NAMALWA (cell line): ENCODE measurements around the gene HPCAL1.

ENCODE experiments used
- DNase-seq: peaks from one replicate; pipeline ENCODE4 v3.0.0-alpha.2; 2015; ENCODE audit warnings: low spot score

HPCAL1 gene

DNA sequence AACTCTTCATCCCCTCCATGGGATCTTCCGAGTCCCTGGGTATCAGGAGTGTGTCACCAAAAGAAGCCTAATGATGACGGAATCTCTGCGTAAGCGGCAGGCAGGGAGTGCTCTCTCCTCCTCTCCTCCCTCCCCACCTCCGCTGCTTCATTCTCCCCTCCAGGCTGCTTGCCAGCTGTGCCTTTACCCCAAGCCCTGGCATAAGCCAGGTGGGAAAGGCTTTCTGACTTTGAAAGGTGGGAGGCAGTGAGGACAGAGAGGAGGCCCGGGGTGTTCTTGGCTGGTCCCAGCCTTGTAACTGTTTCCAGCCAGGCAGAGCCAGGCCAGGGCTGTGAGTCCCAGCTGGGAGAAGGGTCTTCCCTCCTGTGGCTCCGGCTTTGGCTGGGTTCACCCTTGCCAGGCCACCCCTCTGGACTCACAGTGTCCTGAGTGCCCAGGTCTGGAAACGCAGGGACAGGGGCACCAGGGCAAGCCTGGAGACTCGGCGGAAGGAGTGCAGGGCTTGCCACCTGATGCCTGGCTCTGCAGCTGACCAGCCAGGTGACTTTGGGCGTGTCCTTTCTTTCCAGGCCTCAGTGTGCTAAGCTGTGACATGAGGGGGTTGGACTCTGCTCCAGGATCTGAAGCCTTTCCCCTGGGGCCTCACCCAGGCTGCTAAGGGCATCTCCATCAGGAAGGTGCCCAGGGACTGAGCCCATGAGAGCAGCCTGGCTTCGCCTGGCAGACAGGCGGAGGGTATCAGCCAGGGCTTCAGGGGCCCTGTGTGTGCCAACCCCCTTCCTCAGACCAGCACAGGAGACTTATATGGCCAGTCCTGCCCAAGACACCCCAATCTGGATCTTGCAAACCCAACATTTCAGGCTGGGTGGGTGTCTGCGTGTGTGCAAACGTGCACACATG, 32.7 kb upstream of the HPCAL1 start:
- no peak for DNase-seq

DNA sequence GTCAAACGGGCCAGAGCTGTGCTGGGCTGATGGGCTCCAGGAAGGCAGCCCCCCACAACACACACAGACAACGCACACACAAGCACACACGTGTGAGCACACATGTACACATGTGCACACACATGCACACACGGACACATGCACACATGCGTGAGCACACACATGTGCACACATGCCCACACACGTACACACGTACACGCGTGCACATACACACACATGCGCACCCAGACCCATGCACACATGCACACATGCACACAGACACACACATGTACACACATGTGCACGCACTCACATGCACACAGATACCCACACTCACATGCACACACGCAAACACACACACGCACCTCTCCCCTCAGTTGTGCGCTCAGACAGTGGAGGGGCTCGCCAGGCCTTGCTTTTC, 31.2 kb upstream of the HPCAL1 start:
- DNase-seq, result no peak

DNA sequence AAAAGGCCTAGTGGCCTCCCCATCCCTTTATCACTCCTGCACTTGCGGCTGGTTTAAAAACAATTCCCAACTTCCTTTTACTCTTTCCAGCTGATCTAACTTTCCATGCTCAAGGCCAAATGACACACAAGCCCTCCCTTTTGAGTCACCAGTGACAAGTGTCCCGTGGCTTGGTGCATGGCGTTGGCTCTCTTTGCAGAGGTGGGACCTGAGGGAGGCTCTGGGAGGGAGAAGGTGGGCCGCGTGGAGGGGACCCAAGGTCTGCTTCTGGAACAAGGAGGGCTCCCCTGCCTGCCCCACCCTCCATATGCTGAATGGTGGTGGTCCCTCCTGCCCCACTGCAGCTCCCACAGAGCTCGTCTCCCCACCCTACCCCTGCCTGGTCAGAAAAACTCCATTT, 30.8 kb upstream of the HPCAL1 start:
- no peak for DNase-seq

DNA sequence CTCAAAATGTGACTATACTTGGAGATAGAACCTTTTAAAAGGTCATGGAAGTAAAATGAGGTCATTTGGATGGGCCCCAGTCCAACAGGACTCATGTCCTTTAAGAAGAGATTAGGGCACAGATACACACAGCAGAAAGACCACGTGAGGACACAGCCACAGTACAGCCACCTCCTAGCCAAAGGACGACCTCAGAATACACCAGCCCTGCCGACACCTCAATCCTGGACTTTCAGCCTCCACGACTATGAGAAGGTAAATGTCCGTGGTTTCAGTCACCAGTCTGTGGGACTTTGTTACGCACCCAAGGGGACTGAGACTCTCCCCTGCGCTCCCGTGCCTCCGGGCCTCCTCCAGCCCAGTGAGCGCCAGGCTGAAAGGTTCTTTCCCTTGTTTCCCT, 30.2 kb upstream of the HPCAL1 start:
- DNase-seq, result no peak

DNA sequence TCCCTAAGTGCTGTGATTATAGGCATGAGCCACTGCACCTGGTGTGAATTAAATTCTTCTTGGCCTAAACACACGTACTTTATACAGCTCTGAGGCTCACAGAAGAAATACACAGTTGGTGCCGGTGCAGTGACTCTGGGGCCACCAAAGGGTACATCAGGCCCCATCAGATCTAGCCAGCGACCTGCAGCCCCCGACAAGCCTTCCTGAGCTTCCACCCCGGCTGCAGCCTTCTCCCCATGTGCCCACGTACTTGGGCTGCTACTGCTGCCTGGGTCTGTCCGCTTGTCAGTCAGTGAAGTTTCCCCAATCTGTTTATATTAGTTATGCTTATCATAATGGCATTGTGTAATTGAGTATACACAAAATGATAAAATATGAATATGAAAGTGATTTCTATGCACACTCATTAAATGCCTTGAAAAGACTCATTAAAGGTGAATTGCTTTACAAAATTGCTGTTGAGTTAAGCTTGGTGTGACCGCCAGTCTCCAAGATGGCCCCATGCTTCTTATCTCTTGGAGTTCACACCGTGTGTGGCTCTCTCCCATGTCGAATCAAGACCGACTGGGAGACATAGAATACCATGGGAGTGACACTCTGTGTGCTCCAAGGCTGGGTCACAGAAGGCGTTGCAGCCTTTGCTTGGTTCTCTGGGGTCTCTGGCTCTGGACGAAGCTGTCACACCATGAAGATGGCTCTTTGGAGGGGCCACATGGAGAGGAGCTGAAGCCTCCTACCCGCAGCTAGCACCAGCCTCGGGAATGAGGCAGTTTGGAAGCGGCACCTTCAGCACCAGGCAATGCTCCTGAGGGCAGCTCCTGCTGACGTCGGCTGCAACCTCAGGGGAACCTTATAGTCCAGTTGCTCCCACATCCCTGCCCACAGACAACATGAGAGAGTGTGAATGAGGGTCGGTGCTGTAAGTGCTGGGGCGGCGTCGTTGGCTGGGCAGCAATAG, 29.2 kb upstream of the HPCAL1 start:
- no peak for DNase-seq

DNA sequence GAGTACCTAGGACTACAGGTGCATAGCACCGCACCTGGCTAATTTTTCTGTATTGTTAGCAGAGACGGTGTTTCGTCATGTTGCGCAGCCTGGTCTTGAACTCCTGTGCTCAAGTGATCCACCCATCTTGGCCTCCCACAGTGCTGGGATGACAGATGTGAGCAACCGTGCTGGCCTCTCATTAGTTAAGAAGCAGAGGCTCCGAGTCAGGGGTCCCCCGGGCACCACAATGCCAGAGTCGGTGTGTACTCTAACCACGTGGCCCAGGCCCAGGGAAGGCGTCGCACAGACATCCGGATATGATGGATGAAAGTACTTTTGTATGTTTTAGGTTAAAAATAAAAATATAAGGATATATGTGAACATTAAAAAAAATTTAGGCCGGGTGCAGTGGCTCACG, 28.3 kb upstream of the HPCAL1 start:
- no peak for DNase-seq

DNA sequence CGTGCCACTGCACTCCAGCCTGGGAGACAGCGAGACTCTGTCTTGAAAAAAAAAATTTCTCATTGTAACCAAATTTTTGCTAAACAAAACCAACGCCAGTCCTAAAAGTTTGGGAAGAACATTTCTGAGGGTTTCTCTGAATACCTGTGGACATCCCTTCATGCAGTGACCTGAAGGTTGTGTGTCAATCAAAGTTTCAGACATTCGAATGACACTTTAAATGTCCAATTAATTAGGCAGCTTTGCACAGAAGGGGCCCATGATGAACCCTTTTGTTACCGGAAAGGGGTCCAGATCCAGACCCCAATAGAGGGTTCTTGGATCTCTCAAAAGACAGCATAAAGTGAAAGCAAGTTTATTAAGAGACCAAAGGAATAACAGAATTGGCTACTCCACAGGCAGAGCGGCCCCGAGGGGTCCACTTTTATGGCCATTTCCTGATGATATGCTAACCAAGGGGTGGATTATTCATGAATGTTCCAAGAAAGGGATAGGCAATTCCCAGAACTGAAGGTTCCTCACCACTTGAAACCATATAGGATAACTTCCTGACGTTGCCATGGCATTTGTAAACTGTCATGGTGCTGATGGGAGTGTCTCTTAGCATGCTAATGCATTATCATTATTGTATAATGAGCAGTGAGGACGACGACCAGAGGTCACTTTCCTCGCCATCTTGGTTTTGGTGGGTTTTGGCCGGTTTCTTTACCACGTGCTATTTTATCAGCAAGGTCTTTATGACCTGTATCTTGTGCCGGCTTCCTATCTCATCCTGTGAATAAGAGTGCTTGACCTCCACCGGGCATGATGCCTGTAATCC, 27.5 kb upstream of the HPCAL1 start:
- no peak for DNase-seq

DNA sequence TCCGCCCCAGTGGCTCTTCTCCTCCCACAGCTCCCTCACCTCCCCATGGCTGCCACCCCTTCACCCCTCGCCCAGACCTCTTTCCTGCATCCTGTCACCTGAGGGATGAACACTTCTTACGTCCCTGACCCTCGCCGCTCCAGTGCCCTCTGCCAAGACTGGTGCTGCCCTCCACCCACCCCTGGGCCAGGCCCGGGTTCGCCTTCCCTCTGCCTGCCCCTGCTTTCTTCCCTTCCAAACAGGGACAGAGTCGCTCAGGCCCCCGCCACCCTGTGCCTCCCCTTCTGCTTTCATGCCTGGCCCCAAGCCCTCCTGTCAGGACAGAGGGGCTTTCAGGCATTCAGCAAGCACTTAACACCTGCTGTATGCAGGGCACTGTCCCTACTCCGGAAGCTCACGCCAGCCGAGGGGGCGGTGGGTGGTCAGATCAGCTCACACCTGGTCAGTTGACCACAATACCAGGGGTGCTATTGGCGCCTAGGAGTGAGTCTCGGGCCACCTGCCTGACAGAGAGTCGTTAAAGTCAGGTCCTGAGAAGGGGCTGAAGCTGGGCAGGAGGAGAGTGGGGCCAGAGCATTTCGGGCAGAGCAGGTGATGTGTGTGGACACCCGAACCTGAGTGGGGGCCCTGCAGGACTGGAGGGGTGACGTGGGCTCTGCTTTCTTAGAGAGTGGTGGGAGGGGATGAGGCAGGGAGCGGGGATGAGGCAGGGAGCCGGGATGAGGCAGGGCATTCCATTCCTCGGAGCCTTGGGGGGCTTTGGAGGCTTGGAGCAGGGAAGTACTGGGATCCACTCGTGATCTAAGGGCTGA, 26.0 kb upstream of the HPCAL1 start:
- no peak for DNase-seq

DNA sequence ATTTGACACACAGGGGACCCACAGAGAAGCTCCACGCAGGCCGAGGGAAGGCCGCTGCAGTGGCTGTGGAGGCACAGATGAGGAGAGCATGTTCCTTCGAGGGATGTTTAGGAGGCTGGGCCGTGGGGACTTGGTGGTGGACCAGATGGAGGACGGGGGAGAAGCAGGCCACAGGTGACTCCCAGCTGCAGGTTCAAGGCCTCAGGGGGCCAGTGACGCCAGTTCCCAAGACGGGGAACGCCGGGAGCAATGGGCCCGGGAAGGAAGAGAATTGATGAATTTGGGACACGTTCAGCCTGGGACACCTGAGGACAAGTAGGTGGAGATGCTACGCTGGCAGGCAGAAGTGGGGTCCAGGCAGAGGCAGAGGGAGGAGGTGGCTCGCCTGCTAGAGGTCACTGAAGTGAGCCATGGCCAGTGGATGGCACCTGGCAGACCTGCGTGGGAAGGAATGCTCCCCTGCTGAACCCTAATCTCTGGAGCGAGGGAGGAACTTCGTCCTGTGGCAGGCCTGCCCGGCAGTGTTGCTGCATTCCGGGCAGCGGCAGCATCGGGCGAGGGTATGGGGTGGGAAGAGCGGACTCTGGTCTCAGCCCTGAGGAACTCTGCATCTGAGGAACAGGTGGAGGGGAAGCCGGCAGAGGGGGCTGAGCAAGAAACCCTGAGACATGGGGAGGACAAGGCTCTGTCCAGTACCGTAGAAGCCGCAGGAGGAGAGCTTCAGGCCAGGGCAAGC, 25.2 kb upstream of the HPCAL1 start:
- DNase-seq, result no peak

DNA sequence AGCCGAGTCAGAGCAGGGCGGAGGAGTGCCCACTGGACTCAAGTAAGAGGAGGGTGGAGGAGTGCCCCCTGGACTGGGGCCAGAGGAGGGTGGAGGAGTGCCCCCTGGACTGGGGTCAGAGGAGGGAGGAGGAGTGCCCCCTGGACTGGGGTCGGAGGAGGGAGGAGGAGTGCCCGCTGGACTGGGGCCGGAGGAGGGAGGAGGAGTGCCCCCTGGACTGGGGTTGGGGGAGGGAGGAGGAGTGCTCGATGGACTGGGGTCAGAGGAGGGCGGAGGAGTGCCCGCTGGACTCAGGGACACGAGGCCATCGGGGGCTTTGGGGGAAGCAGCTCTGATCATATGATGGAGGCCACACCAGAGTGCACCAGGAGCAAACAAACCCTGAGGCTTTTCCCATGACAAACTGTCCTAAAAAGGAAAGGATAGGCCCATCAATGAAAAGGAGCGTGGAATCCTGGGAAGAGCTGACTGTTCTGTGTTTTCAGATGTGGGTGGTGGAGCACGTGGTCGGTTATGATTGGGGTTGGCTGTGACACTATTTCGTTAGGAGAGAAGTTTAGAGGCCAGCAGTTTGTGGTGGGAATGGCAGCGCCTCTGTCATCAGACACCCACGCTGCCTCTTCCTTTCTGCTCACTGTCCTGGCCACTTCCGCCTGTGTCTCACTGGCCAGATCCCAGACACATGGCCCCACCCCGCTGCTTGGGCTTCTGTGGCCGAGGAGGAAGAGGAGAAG, 24.5 kb upstream of the HPCAL1 start:
- DNase-seq, result no peak

DNA sequence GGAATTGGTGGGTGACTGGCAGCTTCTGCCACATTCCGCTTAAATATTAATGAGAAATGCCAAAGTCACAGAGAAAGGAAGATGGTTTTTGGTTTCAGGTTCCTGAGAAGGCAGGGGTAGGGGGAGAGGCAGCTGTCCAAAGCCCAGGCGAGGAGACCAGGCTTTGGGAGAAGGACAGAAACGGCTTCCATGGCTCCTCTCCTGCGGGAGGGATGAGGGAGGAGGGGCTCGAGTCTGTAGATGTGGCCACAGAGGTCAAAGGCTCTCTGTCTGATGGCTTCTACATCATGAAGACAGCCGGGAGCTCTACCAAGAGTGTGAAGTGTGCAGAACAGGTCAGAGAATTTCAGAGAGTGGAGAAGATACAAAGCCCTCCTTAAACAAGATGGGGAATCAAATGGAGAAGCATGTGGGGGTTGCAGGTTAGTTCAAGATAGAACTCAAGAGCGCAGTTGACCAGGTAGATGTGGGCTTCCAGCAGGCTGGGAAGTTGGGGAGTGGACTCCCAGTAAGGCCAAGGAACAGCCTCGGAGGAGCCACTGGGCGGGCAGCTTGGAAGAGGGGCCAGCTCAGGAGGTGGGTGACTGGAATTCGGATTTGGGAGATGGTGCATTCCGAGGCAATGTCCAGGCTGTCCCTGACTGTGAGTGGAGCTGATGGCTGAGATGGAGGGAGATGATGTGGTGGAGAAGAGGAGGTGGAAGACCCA, 23.8 kb upstream of the HPCAL1 start:
- DNase-seq, result no peak

DNA sequence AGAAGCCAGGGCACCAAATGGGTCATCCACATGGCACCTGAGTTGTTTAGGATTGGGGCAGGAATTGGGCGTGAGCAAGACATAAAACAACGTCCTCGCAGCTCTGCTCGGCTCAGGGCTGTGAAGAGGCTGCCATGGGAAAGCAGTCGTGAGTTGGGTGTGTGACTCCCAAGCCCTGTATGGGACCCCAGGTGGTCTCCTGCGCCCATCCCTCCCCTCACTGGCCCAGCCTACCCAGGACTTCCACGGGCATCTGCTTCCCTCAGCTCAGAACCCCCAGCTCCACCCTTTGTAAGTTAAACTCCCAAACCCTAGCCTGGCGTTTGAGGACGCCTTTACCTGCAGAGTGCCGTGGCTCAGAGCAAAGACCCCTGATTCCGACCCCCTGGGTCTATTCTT, 23.2 kb upstream of the HPCAL1 start:
- no peak for DNase-seq

DNA sequence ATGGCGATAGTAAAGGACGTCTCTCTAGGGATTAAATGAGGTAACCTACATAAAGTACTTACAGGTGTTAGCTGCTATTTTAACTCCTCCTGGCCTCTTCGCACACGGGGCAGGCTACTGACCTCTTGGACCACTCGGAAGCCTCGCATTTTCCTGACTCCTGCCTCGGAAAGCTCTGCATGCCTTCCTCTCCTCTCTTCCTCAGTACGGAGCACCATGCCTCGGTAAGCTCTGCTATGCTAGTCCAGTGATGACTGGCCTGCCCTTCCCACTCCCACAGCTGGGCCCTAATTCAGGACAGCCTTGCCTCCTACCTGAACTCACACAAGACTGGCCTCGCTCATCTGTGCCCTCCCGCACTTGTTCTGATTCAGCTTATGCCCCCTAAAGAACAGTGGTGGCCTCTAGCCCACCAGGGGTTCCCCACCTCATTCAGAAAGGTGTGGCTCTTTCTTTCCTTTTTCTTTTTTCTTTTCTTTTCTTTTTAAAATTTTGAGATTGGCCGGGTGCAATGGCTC, 22.7 kb upstream of the HPCAL1 start:
- no peak for DNase-seq

DNA sequence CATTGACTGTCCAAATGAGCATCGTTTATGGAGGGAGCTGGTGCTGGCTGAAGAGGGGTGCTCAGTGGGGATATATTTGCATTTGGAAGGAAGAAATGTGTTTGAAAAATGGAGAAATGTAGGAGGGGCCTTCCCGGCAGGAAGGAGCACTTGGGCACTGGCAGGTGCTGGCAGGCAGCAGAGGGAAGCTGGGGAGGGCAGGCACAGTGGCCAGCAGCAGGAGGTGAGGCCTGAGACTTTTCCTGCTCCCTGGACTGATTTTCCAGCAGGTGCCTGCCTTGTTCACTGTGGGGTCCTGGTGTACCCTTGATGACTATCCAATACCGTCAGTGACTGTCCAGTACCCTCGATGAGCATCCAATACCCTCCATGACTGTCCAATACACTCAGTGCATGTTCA, 20.8 kb upstream of the HPCAL1 start:
- no peak for DNase-seq

DNA sequence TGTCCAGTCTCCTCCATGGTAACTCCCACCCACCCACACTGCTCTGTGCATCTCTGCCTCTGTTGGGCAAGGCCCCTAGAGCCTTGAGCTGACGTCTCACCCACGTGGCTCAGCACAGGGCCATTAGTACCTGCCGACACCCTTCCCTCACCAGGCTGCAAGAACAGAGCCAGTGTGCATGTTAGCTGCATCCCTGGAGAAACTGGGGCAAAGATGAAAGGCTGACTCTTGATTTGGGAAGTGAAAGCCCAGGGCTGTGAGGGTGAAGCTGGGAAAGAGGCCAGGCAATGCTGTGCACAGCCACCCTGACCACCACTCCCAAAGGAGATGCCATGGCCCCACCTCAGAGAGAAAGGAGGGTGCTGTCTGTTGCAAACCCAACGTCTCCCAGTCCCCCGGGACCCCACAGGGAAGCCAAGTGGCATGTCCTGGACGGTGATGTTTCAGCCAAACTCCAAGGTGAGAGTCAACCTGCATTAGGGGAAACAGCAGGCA, 20.0 kb upstream of the HPCAL1 start:
- DNase-seq, result no peak

DNA sequence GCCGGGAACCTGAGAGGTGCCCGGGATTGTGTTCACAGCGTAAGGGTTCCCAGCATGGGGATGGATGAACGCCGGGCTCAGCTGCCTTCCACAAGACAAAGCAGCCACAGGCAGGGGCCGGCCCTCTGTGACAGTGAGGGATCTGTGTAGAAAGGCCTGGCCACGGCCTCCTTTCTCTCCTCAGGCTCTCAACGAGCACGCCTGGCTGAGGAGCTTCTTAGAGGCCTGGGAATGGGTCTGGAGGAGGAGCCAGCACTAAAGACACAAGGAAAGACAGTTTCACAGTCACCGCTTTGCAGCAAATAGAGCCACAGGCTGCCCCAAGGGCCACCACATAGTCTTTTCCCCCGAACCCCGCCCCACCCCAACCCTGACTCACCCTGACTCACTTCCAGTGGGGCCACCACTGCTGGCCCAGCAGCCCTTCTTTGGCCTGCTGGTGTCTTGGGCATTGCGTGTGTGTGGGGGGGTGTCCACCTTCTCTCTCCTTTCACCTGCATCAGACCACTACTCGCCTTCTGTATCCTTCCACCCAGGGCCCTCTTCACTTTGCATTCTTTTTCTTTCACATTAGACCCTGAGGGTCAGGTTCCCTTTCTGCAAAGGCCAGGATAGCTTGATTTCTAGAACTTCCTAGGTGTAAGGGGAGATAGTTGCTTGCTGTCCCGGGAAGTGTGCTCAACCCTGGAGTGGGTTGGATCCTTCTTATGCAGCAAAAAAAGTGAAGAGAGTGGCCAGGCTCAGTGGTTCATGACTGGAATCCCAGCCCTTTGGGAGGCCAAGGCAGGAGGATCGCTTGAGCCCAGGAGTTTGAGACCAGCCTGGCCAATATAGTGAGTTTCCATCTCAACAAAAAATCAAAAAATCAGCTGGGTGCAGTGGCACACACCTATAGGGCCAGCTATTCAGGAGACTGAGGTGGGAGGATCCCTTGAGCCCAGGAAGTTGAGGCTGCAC, 19.3 kb upstream of the HPCAL1 start:
- DNase-seq, result no peak

DNA sequence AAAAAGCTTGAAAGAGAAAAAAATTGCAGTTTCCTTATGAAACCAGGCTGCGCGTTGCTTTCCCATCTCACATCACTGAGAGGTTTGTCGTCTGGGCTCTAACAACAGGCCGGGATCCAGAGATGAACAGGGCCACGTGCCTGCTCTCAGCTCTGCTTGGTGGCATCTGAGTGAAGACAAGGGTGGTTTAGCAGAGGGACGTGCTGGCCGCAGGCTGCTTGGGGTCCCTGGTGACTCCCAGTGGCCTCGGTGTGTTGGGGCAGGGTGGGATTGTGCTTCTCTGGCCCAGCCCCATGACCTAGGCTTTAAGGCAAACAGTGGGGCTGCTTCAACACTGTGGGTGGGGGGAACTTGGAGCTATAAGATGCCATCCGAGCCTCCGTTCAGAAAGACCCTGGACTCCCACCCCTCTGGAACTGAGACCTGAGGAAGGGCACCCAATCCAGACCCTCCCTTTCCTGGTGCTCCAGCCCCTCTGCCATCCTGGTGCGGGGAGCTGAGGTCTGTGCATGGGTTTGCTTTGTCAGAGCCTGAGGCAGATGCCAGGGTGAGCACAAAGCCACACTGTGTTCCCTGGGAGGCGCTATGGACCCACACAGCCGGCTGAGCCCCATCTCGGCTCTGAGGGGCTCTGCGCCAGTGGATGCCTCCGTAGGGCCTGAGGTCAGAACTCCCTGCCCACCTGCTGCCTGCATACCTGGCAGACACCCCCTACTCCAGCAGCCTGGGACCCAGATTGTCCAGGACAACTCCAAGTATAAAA, 18.4 kb upstream of the HPCAL1 start:
- DNase-seq, result no peak
